GM18909 (cell line): ENCODE measurements around the gene ADIPOR2.
"Not testable (repeated sequence)": the region's sequence is repeated elsewhere in the genome, so short reads cannot be mapped to it uniquely, and the experiment has no call there.

Source experiments
- ATAC-seq: cut with Tn5 transposase; IDR thresholded peaks from one replicate; pipeline ENCODE4 v1.9.1; 2021; ENCODE audit warnings: mild to moderate bottlenecking; ENCODE audit not compliant: unreplicated experiment, poor library complexity

Gene ADIPOR2

GRCh38 chr12:1731019-1731687 lies 40.3 kb downstream of the ADIPOR2 start:
- ATAC-seq, result no peak

GRCh38 chr12:1731688-1732078 lies 40.8 kb downstream of the ADIPOR2 start:
- ATAC-seq, result not testable (repeated sequence)

- no peak for ATAC-seq
Observed at GRCh38 chr12:1732914-1733313, 42.0 kb downstream of the ADIPOR2 start.

- ATAC-seq, result not testable (repeated sequence)
Observed at GRCh38 chr12:1733712-1734111, 42.8 kb downstream of the ADIPOR2 start.

GRCh38 chr12:1737652-1738286 lies 46.9 kb downstream of the ADIPOR2 start:
- no peak for ATAC-seq

- ATAC-seq, result no peak
Observed at GRCh38 chr12:1738446-1738845, 47.6 kb downstream of the ADIPOR2 start.

- no peak for ATAC-seq
Observed at GRCh38 chr12:1739368-1739767, 48.5 kb downstream of the ADIPOR2 start.

- no peak for ATAC-seq
Observed at GRCh38 chr12:1740161-1740948, 49.5 kb downstream of the ADIPOR2 start.

GRCh38 chr12:1741154-1741949 lies 50.5 kb downstream of the ADIPOR2 start:
- ATAC-seq, result no peak

GRCh38 chr12:1744932-1745331 lies 54.1 kb downstream of the ADIPOR2 start:
- ATAC-seq, result no peak

GRCh38 chr12:1747609-1748008 lies 56.7 kb downstream of the ADIPOR2 start:
- no peak for ATAC-seq

GRCh38 chr12:1749019-1749418 lies 58.1 kb downstream of the ADIPOR2 start:
- ATAC-seq, result no peak

GRCh38 chr12:1750300-1750699 lies 59.4 kb downstream of the ADIPOR2 start:
- ATAC-seq, result no peak

GRCh38 chr12:1758376-1758775 lies 67.5 kb downstream of the ADIPOR2 start:
- no peak for ATAC-seq

- no peak for ATAC-seq
Observed at GRCh38 chr12:1758887-1759286, 68.0 kb downstream of the ADIPOR2 start.

- ATAC-seq, result no peak
Observed at GRCh38 chr12:1760566-1761382, 69.9 kb downstream of the ADIPOR2 start.

GRCh38 chr12:1761857-1762256 lies 71.0 kb downstream of the ADIPOR2 start:
- ATAC-seq, result no peak

- ATAC-seq, result no peak
Observed at GRCh38 chr12:1763153-1763552, 72.3 kb downstream of the ADIPOR2 start.

- no peak for ATAC-seq
Observed at GRCh38 chr12:1766110-1766509, 75.2 kb downstream of the ADIPOR2 start.
